Measurements from ENCODE around the gene RUFY4. TPM values are rescaled to one million over a fixed set of nuclear protein-coding genes. Genes with fewer than 3 reads are reported as not detected.
"Not testable (repeated sequence)": the region's sequence is repeated elsewhere in the genome, so short reads cannot be mapped to it uniquely, and the experiment has no call there.

Gene RUFY4
- total RNA-seq, result 0.27 TPM
- under 1 TPM in 6 of 8 donors, not detected in 2; 0.14 to 0.28 (median 0.21) TPM for polyA plus RNA-seq (ENCODE audit: insufficient read depth in 1 of 8, insufficient read length in 8 of 8, low replicate concordance in 1 of 8)
- long read RNA-seq, donor 1, result 0 reads
- long read RNA-seq, donor 2, result 0 reads
- long read RNA-seq, donor 3, result 0 reads
- long read RNA-seq, donor 4, result 0 reads
- long read RNA-seq, donor 5, result 0 reads
- long read RNA-seq, donor 6, result 0 reads
- long read RNA-seq, donor 7, result 0 reads
- long read RNA-seq, donor 8, result 0 reads
- long read RNA-seq, donor 9, result 0 reads
- long read RNA-seq, donor 10, result 0 reads
- long read RNA-seq, donor 11, result 0 reads

GRCh38 chr2:218068721-218069334, at the start of gene RUFY4:
Gene RUFY4, plus strand, starts transcription at chr2:218069253. Its CDS starts 1,353 bp downstream, at chr2:218070606.
- H3K9me3 ChIP-seq (replicated peaks; ENCODE audit: control insufficient read depth, low read depth, low read length); H3K36me3 ChIP-seq (ENCODE audit: control insufficient read depth, insufficient read depth, low read length); H3K4me1 ChIP-seq (ENCODE audit: control insufficient read depth, insufficient read depth, low read length); H3K27ac ChIP-seq (ENCODE audit: low read length): not testable (repeated sequence)
- Histone ChIP-seq H3K27me3 (ENCODE audit: control insufficient read depth, insufficient read depth, low read length) (peaks cover 17% of the 10 kb centered on the region), H3K4me3 (ENCODE audit: low read length) (peak within 1 kb of the TSS; percentile 17)
- DNase-seq, result peak; percentile 86
- 2% methylated on average over 7 of the region's 15 CpGs for WGBS (ENCODE audit: insufficient coverage)

- H3K36me3 ChIP-seq (ENCODE audit: control insufficient read depth, insufficient read depth, low read length), result no peaks in the 10 kb centered on the region
- DNase-seq, result no peak
- peaks cover 79% of the 10 kb centered on the region for H3K4me1 ChIP-seq (ENCODE audit: control insufficient read depth, insufficient read depth, low read length)
- H3K27ac ChIP-seq (ENCODE audit: low read length), result no peak overlapping the region
- no CpG with 5 or more reads among the region's 7 CpGs for WGBS (ENCODE audit: insufficient coverage)
- H3K4me3 ChIP-seq (ENCODE audit: low read length), result no peak overlapping the region
- H3K9me3 ChIP-seq (replicated peaks; ENCODE audit: control insufficient read depth, low read depth, low read length), result no peaks in the 10 kb centered on the region
- H3K27me3 ChIP-seq (ENCODE audit: control insufficient read depth, insufficient read depth, low read length), result peaks cover 2% of the 10 kb centered on the region
These were observed 49.5 kb upstream of the RUFY4 start for GRCh38 chr2:218019411-218020060.

- Histone ChIP-seq H3K4me1 (ENCODE audit: control insufficient read depth, insufficient read depth, low read length) (peaks cover 80% of the 10 kb centered on the region), H3K9me3 (replicated peaks; ENCODE audit: control insufficient read depth, low read depth, low read length) (no peaks in the 10 kb centered on the region), H3K36me3 (ENCODE audit: control insufficient read depth, insufficient read depth, low read length) (no peaks in the 10 kb centered on the region), H3K4me3 (ENCODE audit: low read length) (no peak overlapping the region), H3K27me3 (ENCODE audit: control insufficient read depth, insufficient read depth, low read length) (peaks cover 2% of the 10 kb centered on the region), H3K27ac (ENCODE audit: low read length) (no peak overlapping the region)
- 76% methylated on average over 4 of the region's 5 CpGs for WGBS (ENCODE audit: insufficient coverage)
- no peak for DNase-seq
These were observed 48.8 kb upstream of the RUFY4 start for GRCh38 chr2:218020281-218020680.

- Histone ChIP-seq H3K4me1 (ENCODE audit: control insufficient read depth, insufficient read depth, low read length) (peaks cover 77% of the 10 kb centered on the region), H3K27ac (ENCODE audit: low read length) (no peak overlapping the region), H3K9me3 (replicated peaks; ENCODE audit: control insufficient read depth, low read depth, low read length) (no peaks in the 10 kb centered on the region), H3K36me3 (ENCODE audit: control insufficient read depth, insufficient read depth, low read length) (no peaks in the 10 kb centered on the region), H3K27me3 (ENCODE audit: control insufficient read depth, insufficient read depth, low read length) (peaks cover 1% of the 10 kb centered on the region), H3K4me3 (ENCODE audit: low read length) (no peak overlapping the region)
- WGBS (ENCODE audit: insufficient coverage), result 92% methylated on average over 3 of the region's 6 CpGs
- DNase-seq, result no peak
These were observed 48.0 kb upstream of the RUFY4 start for GRCh38 chr2:218020966-218021535.

GRCh38 chr2:218021536-218022071, 47.4 kb upstream of the RUFY4 start:
- H3K9me3 ChIP-seq (replicated peaks; ENCODE audit: control insufficient read depth, low read depth, low read length), result no peaks in the 10 kb centered on the region
- DNase-seq, result no peak
- no peaks in the 10 kb centered on the region for H3K27me3 ChIP-seq (ENCODE audit: control insufficient read depth, insufficient read depth, low read length)
- H3K4me3 ChIP-seq (ENCODE audit: low read length), result no peak overlapping the region
- no peaks in the 10 kb centered on the region for H3K36me3 ChIP-seq (ENCODE audit: control insufficient read depth, insufficient read depth, low read length)
- peak overlapping the region; percentile 71 for H3K27ac ChIP-seq (ENCODE audit: low read length)
- H3K4me1 ChIP-seq (ENCODE audit: control insufficient read depth, insufficient read depth, low read length), result peaks cover 77% of the 10 kb centered on the region
- WGBS (ENCODE audit: insufficient coverage), result 74% methylated on average over 12 of the region's 12 CpGs

GRCh38 chr2:218022131-218022850, 46.8 kb upstream of the RUFY4 start:
- WGBS (ENCODE audit: insufficient coverage), result 93% methylated on average over 4 of the region's 10 CpGs
- Histone ChIP-seq H3K36me3 (ENCODE audit: control insufficient read depth, insufficient read depth, low read length) (no peaks in the 10 kb centered on the region), H3K9me3 (replicated peaks; ENCODE audit: control insufficient read depth, low read depth, low read length) (no peaks in the 10 kb centered on the region), H3K4me1 (ENCODE audit: control insufficient read depth, insufficient read depth, low read length) (peaks cover 80% of the 10 kb centered on the region), H3K27me3 (ENCODE audit: control insufficient read depth, insufficient read depth, low read length) (no peaks in the 10 kb centered on the region), H3K4me3 (ENCODE audit: low read length) (no peak overlapping the region), H3K27ac (ENCODE audit: low read length) (peak overlapping the region; percentile 71)
- no peak for DNase-seq

- Histone ChIP-seq H3K27ac (ENCODE audit: low read length) (no peak overlapping the region), H3K4me1 (ENCODE audit: control insufficient read depth, insufficient read depth, low read length) (peaks cover 73% of the 10 kb centered on the region), H3K4me3 (ENCODE audit: low read length) (no peak overlapping the region), H3K36me3 (ENCODE audit: control insufficient read depth, insufficient read depth, low read length) (no peaks in the 10 kb centered on the region), H3K27me3 (ENCODE audit: control insufficient read depth, insufficient read depth, low read length) (no peaks in the 10 kb centered on the region), H3K9me3 (replicated peaks; ENCODE audit: control insufficient read depth, low read depth, low read length) (no peaks in the 10 kb centered on the region)
- WGBS (ENCODE audit: insufficient coverage), result 73% methylated on average over 2 of the region's 7 CpGs
- no peak for DNase-seq
These were observed 46.1 kb upstream of the RUFY4 start for GRCh38 chr2:218022851-218023530.

- H3K9me3 ChIP-seq (replicated peaks; ENCODE audit: control insufficient read depth, low read depth, low read length), result no peaks in the 10 kb centered on the region
- no peaks in the 10 kb centered on the region for H3K36me3 ChIP-seq (ENCODE audit: control insufficient read depth, insufficient read depth, low read length)
- H3K4me3 ChIP-seq (ENCODE audit: low read length), result no peak overlapping the region
- peaks cover 68% of the 10 kb centered on the region for H3K4me1 ChIP-seq (ENCODE audit: control insufficient read depth, insufficient read depth, low read length)
- no peak for DNase-seq
- H3K27me3 ChIP-seq (ENCODE audit: control insufficient read depth, insufficient read depth, low read length), result no peaks in the 10 kb centered on the region
- H3K27ac ChIP-seq (ENCODE audit: low read length), result no peak overlapping the region
- WGBS (ENCODE audit: insufficient coverage), result 72% methylated on average over 3 of the region's 3 CpGs
These were observed 45.4 kb upstream of the RUFY4 start for GRCh38 chr2:218023636-218024035.

GRCh38 chr2:218024336-218024735, 44.7 kb upstream of the RUFY4 start:
- Histone ChIP-seq H3K4me1 (ENCODE audit: control insufficient read depth, insufficient read depth, low read length) (peaks cover 63% of the 10 kb centered on the region), H3K36me3 (ENCODE audit: control insufficient read depth, insufficient read depth, low read length) (no peaks in the 10 kb centered on the region), H3K27ac (ENCODE audit: low read length) (no peak overlapping the region), H3K9me3 (replicated peaks; ENCODE audit: control insufficient read depth, low read depth, low read length) (no peaks in the 10 kb centered on the region), H3K4me3 (ENCODE audit: low read length) (no peak overlapping the region), H3K27me3 (ENCODE audit: control insufficient read depth, insufficient read depth, low read length) (no peaks in the 10 kb centered on the region)
- WGBS (ENCODE audit: insufficient coverage), result no CpG with 5 or more reads among the region's 2 CpGs
- DNase-seq, result no peak

Data from muscle of leg (tissue), 16 donors.